ENCODE measurements around the gene LSAMP. TPM values are rescaled to one million over a fixed set of nuclear protein-coding genes. Genes with fewer than 3 reads are reported as not detected.

Gene LSAMP
- total RNA-seq, 1 experiment from 2014 or later, result not detected

DNA sequence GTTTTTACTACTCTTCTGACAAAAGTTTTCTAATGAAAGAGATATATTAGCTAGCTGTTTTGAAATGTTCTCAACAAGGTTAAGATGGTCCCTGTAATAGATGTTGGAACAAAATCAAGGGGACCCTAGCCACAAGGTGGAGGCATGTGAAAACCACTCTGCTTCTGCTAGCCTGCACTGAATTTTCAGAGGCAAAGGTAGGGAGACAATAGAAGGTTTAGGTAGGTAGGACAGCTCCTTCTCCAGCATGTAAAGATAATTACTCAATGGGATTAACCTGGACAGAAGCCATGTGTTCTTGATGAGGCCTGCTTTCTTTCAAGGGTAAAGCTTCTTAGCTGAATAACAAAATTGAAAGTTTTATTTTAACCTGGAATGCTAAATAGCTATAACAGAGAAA is 333.5 kb downstream of the LSAMP start:
- POLR2A ChIA-PET, result no interaction called here
- CTCF ChIA-PET, result no interaction called here
- intact Hi-C loops (cut with micrococcal nuclease; ENCODE audit: unreplicated experiment), result no loop called here

DNA sequence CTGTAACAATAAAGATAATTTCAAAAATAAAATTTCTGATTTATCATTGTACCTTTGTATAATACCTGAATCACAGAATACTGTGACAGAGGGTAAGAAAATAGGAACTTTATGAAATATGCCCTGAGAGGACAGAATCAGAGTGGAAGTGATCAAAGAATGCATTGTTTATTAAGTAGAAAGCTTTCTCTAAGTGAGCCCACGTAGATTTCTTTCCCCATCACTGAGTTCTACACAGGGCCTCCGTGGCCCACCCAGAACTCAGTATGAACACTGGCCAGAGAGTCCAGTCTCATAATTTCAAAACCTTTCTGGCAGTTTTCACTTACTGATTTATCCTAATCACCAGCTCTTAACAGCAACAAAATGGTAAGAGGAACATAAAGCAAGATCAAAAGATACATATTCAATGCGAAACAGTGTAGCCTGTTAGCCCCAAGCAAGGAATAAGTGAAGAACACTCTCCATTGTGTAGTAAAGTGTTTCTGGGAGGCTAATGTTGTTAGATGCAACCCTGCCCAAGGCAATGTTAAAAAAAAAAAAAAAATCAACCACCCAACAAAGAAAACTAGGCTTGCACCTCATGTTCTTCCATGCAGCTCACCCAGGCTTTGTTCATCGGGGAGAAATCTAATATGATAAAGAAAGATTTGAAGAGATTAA is 341.3 kb downstream of the LSAMP start:
- CTCF ChIA-PET, result no interaction called here
- no peak for TF ChIP-seq CTCF (IDR thresholded peaks at IDR 0.05; ENCODE audit: insufficient read depth in 1 of 2, low read depth in 1 of 2, low read length in 1 of 2, severe bottlenecking in 1 of 2, unreplicated experiment in 1 of 2)

More for the DNA sequence above, 333.5 kb downstream of the LSAMP start:
- Histone ChIP-seq H3K36me3 (ENCODE audit: control insufficient read depth, insufficient read depth, low read length) (no peaks in the 10 kb centered on the region), H3K27me3 (replicated peaks; ENCODE audit: control insufficient read depth, insufficient read depth, low read length) (no peaks in the 10 kb centered on the region), H3K4me3 (ENCODE audit: low read depth, low read length) (no peak overlapping the region), H3K4me1 (peaks cover 20% of the 10 kb centered on the region), H3K9me3 (no peaks in the 10 kb centered on the region)
- Mint-ChIP-seq H3K9me3 (ENCODE audit: unreplicated experiment) (no peaks in the 10 kb centered on the region), H3K36me3 (ENCODE audit: insufficient read depth, unreplicated experiment) (no peaks in the 10 kb centered on the region), H3K4me1 (ENCODE audit: low read depth, unreplicated experiment) (peaks cover 13% of the 10 kb centered on the region), H3K27ac (ENCODE audit: unreplicated experiment) (no peak overlapping the region), H3K4me3 (ENCODE audit: unreplicated experiment) (no peak overlapping the region), H3K27me3 (ENCODE audit: insufficient read depth, unreplicated experiment) (no peaks in the 10 kb centered on the region)
- no TSS peak for BruUV-seq (replicated peaks)
- no peak for TF ChIP-seq CTCF (IDR thresholded peaks at IDR 0.05; ENCODE audit: insufficient read depth in 1 of 2, low read depth in 1 of 2, low read length in 1 of 2, severe bottlenecking in 1 of 2, unreplicated experiment in 1 of 2)
- DNase-seq, result no peak

DNA sequence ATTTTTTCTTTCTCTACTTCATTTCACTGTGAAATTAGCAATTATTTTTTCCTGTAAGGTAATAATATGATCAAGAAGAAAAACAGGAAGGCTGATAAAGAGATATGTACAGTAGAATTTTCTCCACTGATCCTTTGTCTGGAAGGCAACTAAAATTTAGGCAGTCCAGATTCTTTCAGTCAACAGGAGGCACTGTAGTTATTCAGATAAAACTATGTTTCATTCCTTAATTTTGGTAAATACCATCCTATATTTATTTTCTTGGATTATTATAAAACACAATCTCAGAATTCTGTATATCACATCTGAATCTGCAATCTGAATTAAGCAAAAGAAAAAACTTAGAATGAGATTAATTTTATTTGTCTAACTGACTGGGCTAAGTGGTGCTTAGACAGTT is 343.2 kb downstream of the LSAMP start:
- H3K36me3 Mint-ChIP-seq (ENCODE audit: insufficient read depth, unreplicated experiment), result no peaks in the 10 kb centered on the region
- POLR2A ChIA-PET, result no interaction called here

More for the DNA sequence above, 341.3 kb downstream of the LSAMP start:
- Mint-ChIP-seq H3K36me3 (ENCODE audit: insufficient read depth, unreplicated experiment) (no peaks in the 10 kb centered on the region), H3K9me3 (ENCODE audit: unreplicated experiment) (no peaks in the 10 kb centered on the region), H3K4me1 (ENCODE audit: low read depth, unreplicated experiment) (no peaks in the 10 kb centered on the region), H3K27me3 (ENCODE audit: insufficient read depth, unreplicated experiment) (peaks cover 2% of the 10 kb centered on the region), H3K27ac (ENCODE audit: unreplicated experiment) (no peak overlapping the region), H3K4me3 (ENCODE audit: unreplicated experiment) (no peak overlapping the region)
- no peak for DNase-seq
- no TSS peak for BruUV-seq (replicated peaks)
- intact Hi-C loops (cut with micrococcal nuclease; ENCODE audit: unreplicated experiment), result no loop called here
- no peak overlapping the region for H3K4me3 ChIP-seq (ENCODE audit: low read depth, low read length)
- H3K4me1 ChIP-seq, result no peaks in the 10 kb centered on the region
- no peaks in the 10 kb centered on the region for H3K27me3 ChIP-seq (replicated peaks; ENCODE audit: control insufficient read depth, insufficient read depth, low read length)
- no peaks in the 10 kb centered on the region for H3K9me3 ChIP-seq
- no peaks in the 10 kb centered on the region for H3K36me3 ChIP-seq (ENCODE audit: control insufficient read depth, insufficient read depth, low read length)
- POLR2A ChIA-PET, result no interaction called here

More for the DNA sequence above, 343.2 kb downstream of the LSAMP start:
- intact Hi-C loops (cut with micrococcal nuclease; ENCODE audit: unreplicated experiment), result no loop called here
- TF ChIP-seq CTCF (IDR thresholded peaks at IDR 0.05; ENCODE audit: insufficient read depth in 1 of 2, low read depth in 1 of 2, low read length in 1 of 2, severe bottlenecking in 1 of 2, unreplicated experiment in 1 of 2), result no peak
- Mint-ChIP-seq H3K27ac (ENCODE audit: unreplicated experiment) (no peak overlapping the region), H3K4me3 (ENCODE audit: unreplicated experiment) (no peak overlapping the region), H3K9me3 (ENCODE audit: unreplicated experiment) (no peaks in the 10 kb centered on the region), H3K4me1 (ENCODE audit: low read depth, unreplicated experiment) (no peaks in the 10 kb centered on the region), H3K27me3 (ENCODE audit: insufficient read depth, unreplicated experiment) (peaks cover 2% of the 10 kb centered on the region)
- no peak for DNase-seq
- Histone ChIP-seq H3K27me3 (replicated peaks; ENCODE audit: control insufficient read depth, insufficient read depth, low read length) (no peaks in the 10 kb centered on the region), H3K36me3 (ENCODE audit: control insufficient read depth, insufficient read depth, low read length) (no peaks in the 10 kb centered on the region), H3K9me3 (no peaks in the 10 kb centered on the region), H3K4me3 (ENCODE audit: low read depth, low read length) (no peak overlapping the region), H3K4me1 (no peaks in the 10 kb centered on the region)
- BruUV-seq (replicated peaks), result no TSS peak
- CTCF ChIA-PET, result no interaction called here

Data from Caco-2 (cell line).